CD4-positive, alpha-beta T cell treated with Interleukin-6 for 4 hours (primary cell): ENCODE measurements around the gene GNPTAB.
A peak's percentile ranks its signal among the peaks of the same experiment; 100 is the strongest.
"Not testable (repeated sequence)": the region's sequence is repeated elsewhere in the genome, so short reads cannot be mapped to it uniquely, and the experiment has no call there.

Experiments used
- DNase-seq: peaks from one replicate; pipeline ENCODE4 v3.0.0-alpha.2; 2020; ENCODE audit warnings: mixed read lengths

The GNPTAB gene

GRCh38 chr12:101830367-101831325 lies at the start of gene GNPTAB:
TSS of gene GNPTAB (minus strand) at chr12:101830959. CDS start at chr12:101830675, 284 bp downstream.
- peak; percentile 97 for DNase-seq

- no peak for DNase-seq
Measured at GRCh38 chr12:101878243-101878821, 47.6 kb upstream of the GNPTAB start.

- DNase-seq = peak; percentile 18
Measured at GRCh38 chr12:101877806-101878242, 47.1 kb upstream of the GNPTAB start.

- DNase-seq = peak; percentile 78
Measured at GRCh38 chr12:101876861-101877805, 46.4 kb upstream of the GNPTAB start, which contains the start of gene DRAM1. TSS of gene DRAM1 (plus strand) at chr12:101877580. CDS start at chr12:101877790, 210 bp downstream.

- no peak for DNase-seq
Measured at GRCh38 chr12:101876322-101876860, 45.6 kb upstream of the GNPTAB start.

GRCh38 chr12:101875162-101875561 lies 44.4 kb upstream of the GNPTAB start:
- DNase-seq = no peak

- no peak for DNase-seq
Measured at GRCh38 chr12:101870925-101871324, 40.2 kb upstream of the GNPTAB start.

- DNase-seq = not testable (repeated sequence)
Measured at GRCh38 chr12:101867619-101868018, 36.9 kb upstream of the GNPTAB start.

GRCh38 chr12:101866615-101867373 lies 36.0 kb upstream of the GNPTAB start:
- no peak for DNase-seq

GRCh38 chr12:101863981-101864380 lies 33.2 kb upstream of the GNPTAB start:
- DNase-seq = no peak

- DNase-seq = no peak
Measured at GRCh38 chr12:101862245-101862644, 31.5 kb upstream of the GNPTAB start.

- DNase-seq = not testable (repeated sequence)
Measured at GRCh38 chr12:101861688-101862087, 30.9 kb upstream of the GNPTAB start.

- DNase-seq = no peak
Measured at GRCh38 chr12:101859664-101860607, 29.2 kb upstream of the GNPTAB start.

- no peak for DNase-seq
Measured at GRCh38 chr12:101858361-101858760, 27.6 kb upstream of the GNPTAB start.

- DNase-seq = no peak
Measured at GRCh38 chr12:101857043-101857558, 26.3 kb upstream of the GNPTAB start.

- DNase-seq = not testable (repeated sequence)
Measured at GRCh38 chr12:101856614-101857013, 25.9 kb upstream of the GNPTAB start.

GRCh38 chr12:101855976-101856375 lies 25.2 kb upstream of the GNPTAB start:
- DNase-seq = no peak

GRCh38 chr12:101855364-101855884 lies 24.7 kb upstream of the GNPTAB start:
- DNase-seq = no peak

- no peak for DNase-seq
Measured at GRCh38 chr12:101854747-101855146, 24.0 kb upstream of the GNPTAB start.

GRCh38 chr12:101852998-101853397 lies 22.2 kb upstream of the GNPTAB start:
- DNase-seq = no peak
